ENCODE results near the gene SPTBN4. TPM values are rescaled to one million over a fixed set of nuclear protein-coding genes. Genes with fewer than 3 reads are reported as not detected.
A peak's percentile ranks its signal among the peaks of the same experiment; 100 is the strongest.

The SPTBN4 gene
- total RNA-seq, 1 experiment from 2014 or later, result 0.82 TPM

- DNase-seq, result peak; percentile 86 to 89
- peaks cover 3% of the 10 kb centered on the region for H3K27me3 Mint-ChIP-seq (ENCODE audit: insufficient read depth, unreplicated experiment)
- H3K9me3 Mint-ChIP-seq (ENCODE audit: unreplicated experiment), result no peaks in the 10 kb centered on the region
- no peak overlapping the region for H3K4me3 Mint-ChIP-seq (ENCODE audit: unreplicated experiment)
- H3K4me3 ChIP-seq (ENCODE audit: low read depth, low read length), result no peak overlapping the region
- H3K27ac Mint-ChIP-seq (ENCODE audit: unreplicated experiment), result no peak overlapping the region
- no peaks in the 10 kb centered on the region for H3K4me1 Mint-ChIP-seq (ENCODE audit: low read depth, unreplicated experiment)
- ChIA-PET CTCF (interaction anchor here (0.6 to 1.6 kb wide), 14 partner anchors 11 to 368 kb away, joined by 3 to 11 read pairs (median 4); partner anchors contain the start of gene PRX), POLR2A (interaction anchor here (1.1 kb wide), 1 partner anchor 103 kb away, joined by 5 read pairs; no protein-coding TSS in a partner anchor)
- TF ChIP-seq CTCF (IDR thresholded peaks at IDR 0.05; ENCODE audit: insufficient read depth in 1 of 2, low read depth in 1 of 2, low read length in 1 of 2, severe bottlenecking in 1 of 2, unreplicated experiment in 1 of 2), result peak; percentile 67 to 75
- no peaks in the 10 kb centered on the region for H3K36me3 ChIP-seq (ENCODE audit: control insufficient read depth, insufficient read depth, low read length)
- 0 out of 2 replicates have a peak, but pooled peaks cover 6% of the 10 kb centered on the region for H3K4me1 ChIP-seq
- H3K27me3 ChIP-seq (replicated peaks; ENCODE audit: control insufficient read depth, insufficient read depth, low read length), result no peaks in the 10 kb centered on the region
- intact Hi-C loops (cut with micrococcal nuclease; ENCODE audit: unreplicated experiment), result no loop called here
- no TSS peak for BruUV-seq (replicated peaks)
- H3K36me3 Mint-ChIP-seq (ENCODE audit: insufficient read depth, unreplicated experiment), result no peaks in the 10 kb centered on the region
- H3K9me3 ChIP-seq, result no peaks in the 10 kb centered on the region; the same call in 1 of the 2 replicates
Observed at GRCh38 chr19:40523322-40524047, 56.7 kb downstream of the SPTBN4 start.

GRCh38 chr19:40524133-40524549, 57.3 kb downstream of the SPTBN4 start:
- CTCF ChIA-PET, result interaction anchor here (0.7 to 1.6 kb wide), 3 partner anchors 11 to 103 kb away, joined by 3 to 5 read pairs (median 3); no protein-coding TSS in a partner anchor
- H3K27me3 Mint-ChIP-seq (ENCODE audit: insufficient read depth, unreplicated experiment), result peaks cover 2% of the 10 kb centered on the region
- POLR2A ChIA-PET, result interaction anchor here (0.6 kb wide), 1 partner anchor 176 kb away, joined by 4 read pairs; the partner anchor contains the start of genes C19orf47 and PLD3

More at GRCh38 chr19:40524133-40524549, 57.3 kb downstream of the SPTBN4 start:
- Mint-ChIP-seq H3K27ac (ENCODE audit: unreplicated experiment) (no peak overlapping the region), H3K36me3 (ENCODE audit: insufficient read depth, unreplicated experiment) (no peaks in the 10 kb centered on the region), H3K9me3 (ENCODE audit: unreplicated experiment) (no peaks in the 10 kb centered on the region), H3K4me1 (ENCODE audit: low read depth, unreplicated experiment) (no peaks in the 10 kb centered on the region), H3K4me3 (ENCODE audit: unreplicated experiment) (no peak overlapping the region)
- no peak for DNase-seq
- H3K4me3 ChIP-seq (ENCODE audit: low read depth, low read length), result no peak overlapping the region
- no peak for TF ChIP-seq CTCF (IDR thresholded peaks at IDR 0.05; ENCODE audit: insufficient read depth in 1 of 2, low read depth in 1 of 2, low read length in 1 of 2, severe bottlenecking in 1 of 2, unreplicated experiment in 1 of 2)
- H3K27me3 ChIP-seq (replicated peaks; ENCODE audit: control insufficient read depth, insufficient read depth, low read length), result no peaks in the 10 kb centered on the region
- no TSS peak for BruUV-seq (replicated peaks)
- H3K36me3 ChIP-seq (ENCODE audit: control insufficient read depth, insufficient read depth, low read length), result no peaks in the 10 kb centered on the region
- no peaks in the 10 kb centered on the region; the same call in 1 of the 2 replicates for H3K9me3 ChIP-seq
- H3K4me1 ChIP-seq, result 0 out of 2 replicates have a peak, but pooled peaks cover 6% of the 10 kb centered on the region
- intact Hi-C loops (cut with micrococcal nuclease; ENCODE audit: unreplicated experiment), result no loop called here
